Measurements from ENCODE around the gene PRKAR1B.

PRKAR1B gene

GRCh38 chr7:603152-603951 is 123.7 kb downstream of the PRKAR1B start:
- no peak for DNase-seq (ENCODE audit: low read depth in 2 of 2)

GRCh38 chr7:602341-603141 is 124.5 kb downstream of the PRKAR1B start:
- DNase-seq (ENCODE audit: low read depth in 2 of 2) = no peak

- no peak for DNase-seq (ENCODE audit: low read depth in 2 of 2)
Observed at GRCh38 chr7:601595-602340, 125.3 kb downstream of the PRKAR1B start.

GRCh38 chr7:601036-601594 is 126.0 kb downstream of the PRKAR1B start:
- DNase-seq (ENCODE audit: low read depth in 2 of 2) = no peak

GRCh38 chr7:600149-601035 is 126.7 kb downstream of the PRKAR1B start:
- DNase-seq (ENCODE audit: low read depth in 2 of 2) = no peak

- no peak for DNase-seq (ENCODE audit: low read depth in 2 of 2)
Observed at GRCh38 chr7:598899-599298, 128.2 kb downstream of the PRKAR1B start.

GRCh38 chr7:597348-598178 is 129.5 kb downstream of the PRKAR1B start:
- DNase-seq (ENCODE audit: low read depth in 2 of 2) = no peak

- DNase-seq (ENCODE audit: low read depth in 2 of 2) = no peak
Observed at GRCh38 chr7:596819-597182, 130.3 kb downstream of the PRKAR1B start.

GRCh38 chr7:596071-596818 is 130.8 kb downstream of the PRKAR1B start:
- no peak for DNase-seq (ENCODE audit: low read depth in 2 of 2)

GRCh38 chr7:595621-596010 is 131.5 kb downstream of the PRKAR1B start:
- DNase-seq (ENCODE audit: low read depth in 2 of 2) = no peak

GRCh38 chr7:594920-595620 is 132.0 kb downstream of the PRKAR1B start:
- DNase-seq (ENCODE audit: low read depth in 2 of 2) = no peak

- no peak for DNase-seq (ENCODE audit: low read depth in 2 of 2)
Observed at GRCh38 chr7:594212-594913, 132.7 kb downstream of the PRKAR1B start.

- DNase-seq (ENCODE audit: low read depth in 2 of 2) = no peak
Observed at GRCh38 chr7:593324-594115, 133.6 kb downstream of the PRKAR1B start.

GRCh38 chr7:591856-592628 is 135.0 kb downstream of the PRKAR1B start:
- DNase-seq (ENCODE audit: low read depth in 2 of 2) = no peak

GRCh38 chr7:590731-591551 is 136.1 kb downstream of the PRKAR1B start:
- DNase-seq (ENCODE audit: low read depth in 2 of 2) = no peak

Data from fibroblast of skin of left biceps (primary cell).